ENCODE measurements around the gene AGMO. TPM values are rescaled to one million over a fixed set of nuclear protein-coding genes. Genes with fewer than 3 reads are reported as not detected.

AGMO gene
- polyA plus RNA-seq, 2 of the 4 experiments (the other 2 are of a cell fraction), result 2.6 to 7.9 TPM

- TF ChIP-seq REST (IDR thresholded peaks at IDR 0.05) (no peak), HEYL (CRISPR knock-in tag; IDR thresholded peaks at IDR 0.05) (no peak), BHLHE40 (IDR thresholded peaks at IDR 0.05; ENCODE audit: low read depth, low read length) (no peak), NFE2L2 (conservative IDR thresholded peaks at IDR 0.05; ENCODE audit: low read length) (no peak), ZFP36 (IDR thresholded peaks at IDR 0.05; ENCODE audit: borderline replicate concordance, partially characterized antibody) (no peak), RAD21 (conservative IDR thresholded peaks at IDR 0.05 in 1 of 2, IDR thresholded peaks at IDR 0.05 in 1 of 2) (no peak), HOXB5 (CRISPR knock-in tag; IDR thresholded peaks at IDR 0.05) (no peak), ELK1 (IDR thresholded peaks at IDR 0.05; ENCODE audit: low read depth, low read length) (no peak), ZNF302 (CRISPR knock-in tag; IDR thresholded peaks at IDR 0.05) (no peak), MAX (IDR thresholded peaks at IDR 0.05) (no peak)
These were observed 90.2 kb downstream of the AGMO start (continued) for GRCh38 chr7:15471669-15471950.

- no peak for FAIRE-seq
- DNase-seq (ENCODE audit: low read depth in 1 of 2, low spot score in 1 of 2), result no peak
- H3K4me2 ChIP-seq, result no peak overlapping the region
- 30% methylated on average over 1 of the region's 1 CpG for WGBS (ENCODE audit: missing lambda C conversion rate)
- TF ChIP-seq RCOR1 (IDR thresholded peaks at IDR 0.05; ENCODE audit: low read depth, low read length) (no peak), EHMT2 (IDR thresholded peaks at IDR 0.05; ENCODE audit: low read depth) (no peak), RAD21 (conservative IDR thresholded peaks at IDR 0.05 in 1 of 2, IDR thresholded peaks at IDR 0.05 in 1 of 2) (no peak)
- H3K4me1 ChIP-seq, result no peaks in the 10 kb centered on the region
- CTCF ChIA-PET, result no interaction called here
- H3K9me3 ChIP-seq, result no peaks in the 10 kb centered on the region
- ATAC-seq, result no peak
- no peak overlapping the region for H3K27ac ChIP-seq
- POLR2A ChIA-PET, result no interaction called here
- no peak overlapping the region for H3K4me3 ChIP-seq
These were observed 90.8 kb downstream of the AGMO start for GRCh38 chr7:15470825-15471668.

GRCh38 chr7:15464667-15465121 lies 97.1 kb downstream of the AGMO start:
- WGBS (ENCODE audit: missing lambda C conversion rate), result 40% methylated on average over 3 of the region's 3 CpGs
- CTCF ChIA-PET, result no interaction called here
- no peaks in the 10 kb centered on the region for H3K4me1 ChIP-seq

More at GRCh38 chr7:15464667-15465121, 97.1 kb downstream of the AGMO start:
- no peak overlapping the region for H3K4me2 ChIP-seq
- FAIRE-seq (no peak), DNase-seq (ENCODE audit: low read depth in 1 of 2, low spot score in 1 of 2) (no peak), ATAC-seq (no peak)
- H3K4me3 ChIP-seq, result no peak overlapping the region
- H3K9me3 ChIP-seq, result no peaks in the 10 kb centered on the region
- POLR2A ChIA-PET, result no interaction called here
- no peak for TF ChIP-seq RNF2 (IDR thresholded peaks at IDR 0.05; ENCODE audit: borderline replicate concordance, low read depth)
- TF ChIP-seq RCOR1 (IDR thresholded peaks at IDR 0.05; ENCODE audit: low read depth, low read length), result no peak
- no peak for TF ChIP-seq FOSB (CRISPR knock-in tag; IDR thresholded peaks at IDR 0.05)
- no peak for TF ChIP-seq FOSL2 (IDR thresholded peaks at IDR 0.05)
- TF ChIP-seq FOSL2 (CRISPR knock-in tag; IDR thresholded peaks at IDR 0.05), result no peak
- TF ChIP-seq KDM5A (IDR thresholded peaks at IDR 0.05), result no peak
- no peak for TF ChIP-seq KDM1A (IDR thresholded peaks at IDR 0.05; ENCODE audit: low read depth)
- H3K27ac ChIP-seq, result no peak overlapping the region
